ENCODE results near the gene MAP1LC3A. TPM values are rescaled to one million over a fixed set of nuclear protein-coding genes. Genes with fewer than 3 reads are reported as not detected.

Gene MAP1LC3A
- total RNA-seq, 1 experiment from 2014 or later, result 0.37 TPM

GRCh38 chr20:34543463-34544056 is 15.0 kb upstream of the MAP1LC3A start:
- in situ Hi-C loops (cut with HindIII; ENCODE audit: low sequenced_read_pairs), result no loop called here
- peak; percentile 46 for DNase-seq (ENCODE audit: low spot score)

- in situ Hi-C loops (cut with HindIII; ENCODE audit: low sequenced_read_pairs), result no loop called here
- peak; percentile 72 for DNase-seq (ENCODE audit: low spot score)
Observed at GRCh38 chr20:34544109-34544796, 14.3 kb upstream of the MAP1LC3A start.

- DNase-seq (ENCODE audit: low spot score), result peak; percentile 87
- in situ Hi-C loops (cut with HindIII; ENCODE audit: low sequenced_read_pairs), result no loop called here
Observed at GRCh38 chr20:34546751-34547181, 11.8 kb upstream of the MAP1LC3A start.

- in situ Hi-C loops (cut with HindIII; ENCODE audit: low sequenced_read_pairs), result no loop called here
- DNase-seq (ENCODE audit: low spot score), result no peak
Observed at GRCh38 chr20:34547844-34548613, 10.5 kb upstream of the MAP1LC3A start.

DNA sequence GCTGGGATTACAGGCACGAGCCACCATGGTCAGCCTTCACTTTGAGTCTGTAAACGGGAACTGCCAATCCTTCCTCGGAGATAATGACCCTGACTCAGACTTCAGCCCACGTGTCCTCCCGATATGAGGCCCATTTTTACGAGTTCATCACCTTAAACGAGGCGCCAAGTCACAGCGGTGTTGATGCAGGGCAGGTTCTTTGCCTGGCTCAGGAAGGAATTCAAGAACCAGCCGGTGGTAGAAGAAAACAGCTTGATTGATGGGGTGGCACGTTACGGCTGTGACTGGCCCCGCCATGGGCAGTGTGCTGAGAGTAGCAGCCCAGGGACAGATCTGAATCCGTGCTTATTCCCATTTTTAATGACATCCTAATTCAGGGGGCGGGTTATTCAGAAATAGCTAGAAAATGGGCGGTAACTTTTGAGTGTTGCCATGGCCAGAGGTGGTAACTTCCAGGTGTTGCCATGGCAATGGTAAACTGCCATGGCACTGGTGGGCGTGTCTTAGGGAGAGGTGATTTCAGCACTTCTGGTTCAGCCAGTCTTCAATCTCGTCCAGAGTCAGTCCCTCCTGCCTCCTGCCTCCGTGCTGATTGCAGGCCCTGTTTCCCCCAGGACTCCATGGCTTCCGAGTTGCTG is 9.1 kb upstream of the MAP1LC3A start:
- in situ Hi-C loops (cut with HindIII; ENCODE audit: low sequenced_read_pairs), result no loop called here

GRCh38 chr20:34549929-34550305 is 8.6 kb upstream of the MAP1LC3A start:
- no peak for DNase-seq (ENCODE audit: low spot score)

More for the DNA sequence above, 9.1 kb upstream of the MAP1LC3A start:
- no peak for DNase-seq (ENCODE audit: low spot score)

DNA sequence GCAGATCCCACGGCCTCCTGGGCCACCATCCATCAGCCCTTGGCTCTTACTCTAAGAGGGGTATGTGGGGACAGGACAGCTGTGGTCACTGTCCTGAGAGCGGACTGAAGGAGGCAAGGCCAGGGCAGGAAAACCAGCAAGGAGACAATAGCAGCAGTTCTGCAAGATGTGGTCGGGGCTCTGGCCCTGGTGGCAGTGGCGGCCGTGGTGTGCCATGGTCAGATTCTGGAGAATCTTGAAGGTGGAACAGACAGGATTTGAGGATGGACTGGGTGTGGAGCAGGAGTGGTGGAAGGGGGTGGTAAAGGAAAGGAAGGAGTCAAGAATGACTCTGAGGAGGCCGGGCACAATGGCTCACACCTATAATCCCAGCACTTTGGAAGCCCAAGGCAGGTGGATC is 5.9 kb upstream of the MAP1LC3A start:
- in situ Hi-C loops (cut with HindIII; ENCODE audit: low sequenced_read_pairs), result no loop called here
- DNase-seq (ENCODE audit: low spot score), result no peak

More at GRCh38 chr20:34549929-34550305, 8.6 kb upstream of the MAP1LC3A start:
- in situ Hi-C loops (cut with HindIII; ENCODE audit: low sequenced_read_pairs), result no loop called here

DNA sequence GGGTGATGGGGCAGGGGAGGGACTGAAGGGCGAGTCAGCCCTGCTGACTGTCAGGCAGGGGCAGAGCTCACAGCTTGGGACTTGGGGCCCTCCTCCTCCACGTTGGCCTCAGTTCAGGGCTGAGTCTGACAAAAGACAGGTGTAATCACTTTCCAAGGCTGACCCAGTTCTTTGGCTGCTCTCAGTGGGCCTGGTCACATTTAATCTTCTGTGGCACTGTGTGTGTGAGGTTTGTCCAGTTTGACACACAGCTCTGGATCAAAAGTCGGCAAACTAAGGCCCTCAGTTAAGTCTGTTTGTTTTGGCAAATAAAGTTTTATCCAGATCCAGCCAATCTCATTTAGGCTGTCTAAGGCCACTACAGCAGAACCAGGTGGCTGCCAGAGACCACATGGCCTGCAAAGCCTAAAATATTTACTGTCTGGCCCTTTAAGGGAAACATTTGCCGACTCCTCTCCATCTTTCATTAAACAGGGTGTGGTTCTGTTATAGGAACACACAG is 5.1 kb upstream of the MAP1LC3A start:
- peak; percentile 29 for DNase-seq (ENCODE audit: low spot score)
- in situ Hi-C loops (cut with HindIII; ENCODE audit: low sequenced_read_pairs), result no loop called here

DNA sequence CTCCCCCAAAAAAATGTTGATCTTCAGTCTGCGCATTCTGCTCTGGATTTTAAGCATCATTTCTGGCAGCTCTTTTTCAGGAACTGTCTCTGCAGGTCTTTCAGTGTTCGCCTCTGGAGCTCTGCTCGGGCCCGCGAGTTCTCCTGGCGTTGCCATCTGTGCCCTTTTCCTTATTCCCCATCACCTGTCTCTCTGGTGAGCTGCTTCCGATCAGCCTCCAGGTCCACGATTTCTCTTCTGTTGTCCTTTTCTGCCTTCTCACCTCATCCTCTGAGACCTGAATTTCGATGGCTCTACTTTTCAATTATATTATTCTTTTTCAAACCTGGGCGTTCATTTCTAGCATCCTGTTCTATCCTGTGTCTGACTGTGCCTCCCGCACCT is 590 bp upstream of the MAP1LC3A start:
- DNase-seq (ENCODE audit: low spot score), result peak; percentile 69

GRCh38 chr20:34559311-34560140 is 1.0 kb downstream of the MAP1LC3A start:
- no peak for DNase-seq (ENCODE audit: low spot score)
- in situ Hi-C loops (cut with HindIII; ENCODE audit: low sequenced_read_pairs), result no loop called here

More for the DNA sequence above, 590 bp upstream of the MAP1LC3A start:
- in situ Hi-C loops (cut with HindIII; ENCODE audit: low sequenced_read_pairs), result no loop called here

DNA sequence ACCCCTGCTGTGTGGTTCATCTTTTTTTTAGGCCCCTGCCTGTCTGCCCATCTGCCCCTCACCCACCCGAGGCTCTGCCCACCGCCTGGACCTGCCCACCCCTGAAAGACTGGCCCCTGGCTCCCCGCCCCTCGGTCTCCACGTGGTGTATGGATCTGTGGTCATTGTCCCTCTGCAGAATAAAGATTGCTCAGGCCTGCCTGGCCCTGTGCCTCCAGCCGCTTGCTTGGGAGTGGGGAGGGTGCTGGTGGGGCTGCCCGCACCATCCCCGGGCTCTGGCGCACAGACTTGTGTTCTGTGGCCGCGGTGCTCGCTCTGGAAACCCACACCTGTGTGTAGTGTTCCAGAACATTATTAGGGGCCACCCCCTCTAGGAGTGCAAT is 1.6 kb downstream of the MAP1LC3A start:
- in situ Hi-C loops (cut with HindIII; ENCODE audit: low sequenced_read_pairs), result no loop called here
- DNase-seq (ENCODE audit: low spot score), result no peak

- in situ Hi-C loops (cut with HindIII; ENCODE audit: low sequenced_read_pairs), result no loop called here
Observed at GRCh38 chr20:34560614-34561013, 2.1 kb downstream of the MAP1LC3A start.

DNA sequence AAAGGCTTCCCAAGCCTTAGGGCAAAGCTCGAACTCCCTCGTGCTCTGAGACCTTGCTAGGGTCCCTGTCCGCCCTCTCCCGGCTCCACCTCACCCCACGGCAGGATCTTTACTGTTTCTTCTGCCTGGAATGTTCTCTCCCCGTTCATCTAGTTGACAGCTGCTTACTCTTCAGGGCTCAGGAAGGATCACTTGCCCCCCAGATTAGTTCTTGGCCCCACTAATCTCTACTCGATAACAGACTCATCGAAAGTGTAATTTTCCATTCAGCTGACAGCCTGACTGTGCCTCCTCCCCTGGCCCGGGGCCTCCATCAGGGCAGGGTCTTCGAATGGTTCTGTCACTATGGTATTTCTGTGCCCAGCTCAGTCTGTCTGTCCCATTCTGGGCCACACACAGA is 3.1 kb downstream of the MAP1LC3A start:
- in situ Hi-C loops (cut with HindIII; ENCODE audit: low sequenced_read_pairs), result no loop called here

More at GRCh38 chr20:34560614-34561013, 2.1 kb downstream of the MAP1LC3A start:
- DNase-seq (ENCODE audit: low spot score), result no peak

GRCh38 chr20:34562641-34563040 is 4.1 kb downstream of the MAP1LC3A start:
- DNase-seq (ENCODE audit: low spot score), result no peak
- in situ Hi-C loops (cut with HindIII; ENCODE audit: low sequenced_read_pairs), result no loop called here

More for the DNA sequence above, 3.1 kb downstream of the MAP1LC3A start:
- no peak for DNase-seq (ENCODE audit: low spot score)

DNA sequence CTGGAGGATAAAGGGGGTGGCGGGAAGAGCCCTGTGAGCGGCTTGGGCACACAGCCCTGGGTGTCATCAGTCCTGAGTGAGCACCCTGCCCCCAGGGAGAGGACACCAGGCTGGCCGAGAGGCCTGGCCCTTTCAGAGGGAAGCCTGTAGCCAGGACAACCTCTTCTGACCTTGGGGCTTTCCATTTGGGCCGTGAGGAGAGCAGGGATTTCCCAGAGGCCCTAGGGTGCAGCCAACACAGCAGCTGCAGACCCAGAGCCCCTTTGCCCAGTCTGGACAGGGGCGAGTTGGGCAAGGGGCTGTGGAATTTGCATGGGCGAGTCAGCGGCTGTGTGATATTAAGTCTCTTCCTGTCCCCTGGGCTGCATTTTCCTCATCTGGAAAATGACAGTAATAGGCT is 6.3 kb downstream of the MAP1LC3A start:
- DNase-seq (ENCODE audit: low spot score), result no peak
- in situ Hi-C loops (cut with HindIII; ENCODE audit: low sequenced_read_pairs), result no loop called here

DNA sequence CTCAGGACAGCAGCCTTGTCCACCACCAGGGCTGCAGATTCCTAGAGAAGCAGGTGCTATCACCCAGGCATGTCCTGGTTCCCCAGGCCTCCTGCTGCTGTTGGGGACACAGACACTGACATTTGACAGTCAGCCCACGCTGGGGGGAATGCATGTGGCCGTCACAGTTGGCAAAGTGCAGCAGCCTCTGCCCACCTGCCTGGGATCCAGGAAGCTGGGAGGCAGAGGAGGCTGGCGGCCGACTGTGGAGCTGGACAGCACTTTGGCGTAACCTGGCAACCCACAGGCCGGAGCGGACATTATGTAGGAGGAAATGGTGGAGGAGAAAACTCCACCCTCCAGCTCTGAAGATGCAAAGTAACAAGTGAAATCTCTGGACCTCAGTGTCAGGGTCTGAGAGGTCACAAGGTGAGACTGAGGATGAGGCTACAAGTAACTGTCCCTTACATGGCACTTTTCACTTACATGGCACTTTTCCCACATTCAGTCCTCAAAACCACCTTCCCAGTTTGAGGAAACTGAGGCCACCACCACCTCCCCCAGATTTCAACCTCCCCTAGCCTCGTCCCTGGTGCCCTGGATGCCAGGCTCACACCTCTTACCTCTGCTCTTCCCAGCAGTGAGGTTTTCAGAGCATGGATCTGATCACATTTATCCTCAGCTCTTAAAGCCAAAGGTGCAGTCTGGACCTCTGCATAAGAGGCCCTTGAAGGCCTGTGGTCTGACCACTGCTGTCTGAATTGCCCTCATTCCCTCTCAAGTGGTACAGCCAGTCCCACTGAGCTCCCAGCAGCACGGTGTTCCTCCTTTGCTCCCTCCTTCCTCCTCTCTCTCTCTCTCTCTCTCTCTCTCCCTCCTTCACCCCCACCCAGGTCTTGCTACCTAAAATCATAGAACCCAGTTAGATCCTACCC is 8.7 kb downstream of the MAP1LC3A start:
- no peak for DNase-seq (ENCODE audit: low spot score)
- in situ Hi-C loops (cut with HindIII; ENCODE audit: low sequenced_read_pairs), result no loop called here

DNA sequence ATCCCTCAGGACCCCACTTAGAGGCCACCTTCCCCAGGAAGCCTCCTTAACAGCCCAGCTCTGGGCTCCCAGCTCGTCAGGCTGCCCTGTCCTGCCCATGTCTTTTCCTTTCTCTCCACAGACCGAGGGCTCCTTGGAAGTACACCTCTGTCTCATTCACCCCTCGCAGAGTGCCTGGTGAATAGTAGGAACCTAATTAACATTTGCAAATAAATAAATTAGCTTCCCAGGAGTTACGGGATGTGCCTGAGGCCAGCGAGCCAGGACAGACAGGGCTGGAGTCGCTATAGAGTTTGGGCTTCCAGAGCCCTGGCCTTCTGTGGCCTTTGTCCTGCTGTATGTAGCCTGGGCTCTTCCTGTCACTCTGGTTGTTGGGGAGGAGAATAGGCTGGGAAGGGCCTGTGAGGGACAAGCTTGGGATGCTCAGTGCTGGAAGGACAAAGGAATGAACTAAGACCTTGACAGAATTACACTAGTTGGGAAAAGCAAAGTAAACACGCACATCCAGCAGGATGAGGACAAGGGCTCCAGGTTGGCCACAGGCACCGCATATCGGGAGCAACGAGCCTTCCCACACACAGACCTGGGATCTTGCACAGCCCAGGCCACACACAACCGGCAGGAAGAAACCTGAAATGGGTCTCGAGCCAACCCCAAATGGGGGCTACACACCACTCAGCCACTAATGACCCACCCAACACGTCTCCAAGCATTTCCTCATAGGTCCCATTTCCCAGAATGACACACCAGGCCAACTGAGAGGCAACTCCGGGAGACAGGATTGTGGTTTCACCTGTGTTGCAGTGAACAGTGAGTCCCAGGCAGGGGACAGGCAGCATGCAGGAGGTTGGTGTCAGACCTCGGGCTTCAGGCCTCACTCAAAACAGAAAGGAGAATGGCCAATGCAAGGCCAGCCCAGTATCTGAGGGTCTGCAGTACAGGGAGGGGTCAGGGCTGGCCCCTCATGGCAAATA is 9.7 kb downstream of the MAP1LC3A start:
- in situ Hi-C loops (cut with HindIII; ENCODE audit: low sequenced_read_pairs), result no loop called here
- DNase-seq (ENCODE audit: low spot score), result no peak
